AG04449 (cell line): Measurements from ENCODE around the gene PNLIPRP3.

Experiments
- CTCF ChIA-PET: fragments of 350-600 bp; formaldehyde crosslinking; extraction: SDS; loops from one replicate; lab custom pipeline; 2021; ENCODE audit warnings: antibody characterized with exemption; lab: Yijun Ruan, JAX
- POLR2A ChIA-PET: fragments of 400-600, 350-600 bp; formaldehyde crosslinking; extraction: SDS; loops from one replicate; lab custom pipeline; 2020; ENCODE audit warnings: antibody characterized with exemption, inconsistent platforms; lab: Yijun Ruan, JAX
- DNase-seq: peaks from one replicate; pipeline ENCODE4 v3.0.0-alpha.2; 2010; ENCODE audit warnings: low read depth, low spot score
- H3K4me3 ChIP-seq: 2 replicates; pipeline ENCODE4 v1.5.1; 2011; ENCODE audit warnings: low read depth, mild to moderate bottlenecking, control low read depth, low read length
- CTCF ChIP-seq: IDR thresholded peaks from one replicate; pipeline ENCODE4 v1.5.1; 2011; ENCODE audit warnings: mild to moderate bottlenecking, moderate library complexity, low read length, control low read depth, inconsistent platforms; ENCODE audit not compliant: insufficient read depth; ENCODE audit errors: missing control alignments

Gene PNLIPRP3

GRCh38 chr10:116398224-116398623 is 29.4 kb upstream of the PNLIPRP3 start:
- POLR2A ChIA-PET: no interaction called here
- no peak for DNase-seq
- CTCF ChIA-PET: no interaction called here
- no peak for TF ChIP-seq CTCF
- no peak overlapping the region for H3K4me3 ChIP-seq

- CTCF ChIA-PET: no interaction called here
- POLR2A ChIA-PET: no interaction called here
- no peak overlapping the region for H3K4me3 ChIP-seq
- no peak for DNase-seq
- TF ChIP-seq CTCF: no peak
Measured at GRCh38 chr10:116402858-116403257, 24.8 kb upstream of the PNLIPRP3 start.

- H3K4me3 ChIP-seq: no peak overlapping the region
- ChIA-PET POLR2A (no interaction called here), CTCF (no interaction called here)
- no peak for TF ChIP-seq CTCF
- DNase-seq: no peak
Measured at GRCh38 chr10:116403740-116404250, 23.9 kb upstream of the PNLIPRP3 start.

GRCh38 chr10:116408719-116409118 is 18.9 kb upstream of the PNLIPRP3 start:
- ChIA-PET CTCF (interaction anchor here (1.2 kb wide), 1 partner anchor 22 kb away, joined by 3 read pairs; no protein-coding TSS in a partner anchor), POLR2A (no interaction called here)
- TF ChIP-seq CTCF: no peak
- no peak overlapping the region for H3K4me3 ChIP-seq
- DNase-seq: no peak

- POLR2A ChIA-PET: no interaction called here
- no peak overlapping the region for H3K4me3 ChIP-seq
- no peak for DNase-seq
- CTCF ChIA-PET: interaction anchor here (1.1 kb wide), 1 partner anchor 25 kb away, joined by 3 read pairs; no protein-coding TSS in a partner anchor
- TF ChIP-seq CTCF: no peak
Measured at GRCh38 chr10:116410351-116410750, 17.3 kb upstream of the PNLIPRP3 start.

- TF ChIP-seq CTCF: no peak
- no peak overlapping the region for H3K4me3 ChIP-seq
- POLR2A ChIA-PET: no interaction called here
- CTCF ChIA-PET: no interaction called here
- DNase-seq: no peak
Measured at GRCh38 chr10:116417821-116418220, 9.8 kb upstream of the PNLIPRP3 start.
